RCC 7860 (cell line): ENCODE results near the gene AXIN2.

Source experiments
- DNase-seq: peaks from one replicate; pipeline ENCODE4 v3.0.0-alpha.2; 2015; ENCODE audit warnings: low spot score
- FAIRE-seq: peaks from 2 replicates; lab custom pipeline; 2012; peaks lifted over from hg19 to GRCh38; lab: Jason Lieb, UNC

The AXIN2 gene

DNA sequence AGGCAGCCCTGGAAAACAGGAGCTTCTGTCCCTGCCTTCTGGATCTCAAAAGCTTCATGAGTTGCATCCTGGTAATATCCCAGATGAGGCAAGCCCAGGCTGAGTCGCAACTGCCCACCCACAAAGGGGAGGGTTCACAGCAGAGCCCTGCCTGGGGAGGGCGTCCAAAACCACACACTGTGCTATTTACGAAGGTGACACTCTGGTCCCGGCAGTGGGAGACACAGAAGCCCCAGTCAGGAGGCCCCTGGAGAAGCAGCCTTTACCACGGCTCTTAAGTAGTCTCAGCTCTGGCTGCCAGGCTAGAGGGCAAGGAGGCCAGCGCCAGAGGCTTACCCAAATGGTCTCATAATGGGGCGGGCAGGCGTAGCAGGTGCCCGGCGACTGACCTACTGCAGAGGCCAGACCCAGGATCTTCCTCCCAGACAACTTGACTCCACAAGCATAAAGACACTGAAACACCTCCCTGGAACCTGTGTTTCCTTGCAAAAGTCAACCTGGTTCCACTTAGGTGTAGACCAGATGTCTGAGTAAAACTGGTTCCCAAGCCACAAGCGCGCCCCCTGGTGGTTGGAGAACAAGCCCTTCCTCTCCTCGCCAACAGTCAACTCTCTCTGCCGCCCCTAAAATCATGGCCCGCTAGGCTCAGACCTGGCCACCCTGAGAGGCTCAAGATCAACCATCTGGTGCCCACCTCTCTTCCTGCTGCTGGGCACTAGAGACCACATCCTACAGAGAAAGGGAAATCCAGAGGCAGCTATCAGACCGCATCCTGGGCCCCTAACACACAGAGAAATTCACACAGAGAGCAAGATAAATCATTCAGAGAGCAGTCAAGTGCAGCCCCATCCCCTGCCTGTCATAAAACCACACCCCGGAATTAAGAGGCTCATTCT, 5.2 kb downstream of the AXIN2 start:
- DNase-seq (no peak), FAIRE-seq (no peak)

DNA sequence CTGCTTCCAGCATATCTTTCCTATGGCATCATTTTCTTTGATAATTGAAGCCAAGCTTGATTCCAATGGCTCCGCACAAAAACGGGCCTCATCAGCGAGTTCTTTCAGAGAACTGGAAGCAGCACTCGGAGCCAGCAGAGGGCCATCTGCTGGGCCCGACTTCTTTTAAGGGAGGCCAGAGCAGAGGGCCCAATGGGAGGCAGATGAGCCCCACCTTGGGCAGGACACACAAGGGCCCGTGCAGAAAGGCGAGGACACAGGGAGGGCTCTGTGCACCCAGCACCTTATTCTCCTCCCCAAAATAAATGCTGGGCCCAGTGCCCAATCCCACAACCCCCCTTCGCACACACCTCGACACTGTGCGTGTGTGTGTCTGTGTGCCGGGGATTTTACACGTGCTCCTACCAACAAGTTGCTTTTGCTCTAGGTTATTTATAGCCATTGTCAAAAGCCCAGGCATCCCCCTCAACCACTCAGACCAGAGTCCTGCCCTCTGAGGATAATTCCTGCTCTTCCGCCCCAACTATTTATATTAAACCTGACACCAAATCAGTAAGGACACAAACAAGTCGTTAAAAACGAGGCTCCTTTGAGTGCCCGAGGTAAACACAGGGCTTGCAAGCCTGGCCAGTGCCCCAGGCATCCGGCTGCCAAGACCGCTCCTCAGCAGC, 6.8 kb downstream of the AXIN2 start:
- FAIRE-seq: no peak

GRCh38 chr17:65553646-65554552, 7.5 kb downstream of the AXIN2 start:
- FAIRE-seq (no peak), DNase-seq (no peak)

More for the DNA sequence above, 6.8 kb downstream of the AXIN2 start:
- DNase-seq: no peak

DNA sequence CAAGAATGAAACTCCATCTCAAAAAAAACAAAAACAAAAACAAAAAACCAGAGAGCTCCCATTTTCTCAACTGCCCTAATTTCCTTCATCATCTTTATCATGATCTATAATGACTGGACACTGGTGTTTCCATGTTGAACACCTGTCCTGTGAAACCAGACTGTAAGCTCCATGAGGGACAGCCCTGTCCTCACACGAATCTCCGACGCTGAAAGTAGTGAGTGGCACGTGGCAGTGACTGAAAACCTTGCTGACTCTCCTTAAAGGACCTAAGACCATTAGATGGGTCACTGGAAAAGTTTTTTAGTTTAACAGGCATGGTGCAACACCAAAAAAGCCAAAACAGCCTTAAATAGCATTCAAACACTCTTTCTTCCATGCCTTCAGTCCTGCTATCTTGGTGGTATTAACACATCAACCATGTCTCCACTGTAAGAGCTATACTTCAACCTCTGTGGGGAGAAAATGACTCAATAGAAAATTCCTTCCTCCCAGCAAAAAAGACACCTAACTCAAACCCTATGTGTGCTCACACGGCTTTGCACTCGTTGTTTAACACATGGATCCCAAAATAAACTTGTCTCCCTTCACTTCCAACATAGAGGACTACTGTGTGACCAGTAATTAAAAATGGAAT, 8.3 kb downstream of the AXIN2 start:
- FAIRE-seq: no peak
- peak; percentile 11 for DNase-seq

GRCh38 chr17:65552214-65552613, 9.2 kb downstream of the AXIN2 start:
- no peak for FAIRE-seq
- no peak for DNase-seq

DNA sequence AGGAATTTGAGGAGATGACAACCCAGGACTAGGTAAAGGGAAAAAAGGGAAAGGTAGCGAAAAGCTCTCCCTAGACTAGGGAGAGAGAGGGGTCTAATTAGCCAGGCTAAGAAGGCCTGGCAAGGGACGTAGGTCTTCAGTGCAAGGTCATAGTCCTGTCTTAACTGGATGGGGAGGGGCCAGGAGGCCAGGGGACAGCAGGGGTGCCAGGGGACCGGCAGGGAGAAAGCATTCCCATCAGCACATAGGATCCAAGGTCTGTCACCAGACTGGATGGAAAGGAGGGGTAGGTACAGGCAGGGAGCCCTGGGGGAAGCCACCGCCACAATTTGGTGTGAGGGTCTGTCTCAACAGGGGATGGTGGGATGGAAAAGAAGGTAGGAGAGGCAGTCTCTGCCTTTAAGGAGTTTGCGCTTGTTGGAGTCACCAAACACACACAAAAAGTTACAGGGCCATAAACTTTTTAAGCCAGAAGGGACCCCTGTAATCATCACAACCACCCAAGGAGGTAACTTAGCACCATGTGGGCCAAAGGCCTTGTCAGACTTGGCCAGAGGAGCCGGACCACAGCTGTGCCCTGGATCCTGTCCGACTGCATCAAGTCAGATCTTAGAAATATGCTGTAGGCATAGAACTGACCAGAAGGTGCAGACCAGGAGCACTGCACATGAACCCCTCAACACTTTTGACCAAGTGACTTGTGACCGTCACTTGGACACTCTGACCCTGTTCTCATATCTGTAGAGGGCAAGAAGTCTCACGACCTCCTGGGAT, 10.0 kb downstream of the AXIN2 start:
- no peak for FAIRE-seq
- no peak for DNase-seq

GRCh38 chr17:65550758-65551157, 10.7 kb downstream of the AXIN2 start:
- DNase-seq (no peak), FAIRE-seq (no peak)

- FAIRE-seq: no peak
- DNase-seq: no peak
Observed at GRCh38 chr17:65550075-65550662, 11.3 kb downstream of the AXIN2 start.

DNA sequence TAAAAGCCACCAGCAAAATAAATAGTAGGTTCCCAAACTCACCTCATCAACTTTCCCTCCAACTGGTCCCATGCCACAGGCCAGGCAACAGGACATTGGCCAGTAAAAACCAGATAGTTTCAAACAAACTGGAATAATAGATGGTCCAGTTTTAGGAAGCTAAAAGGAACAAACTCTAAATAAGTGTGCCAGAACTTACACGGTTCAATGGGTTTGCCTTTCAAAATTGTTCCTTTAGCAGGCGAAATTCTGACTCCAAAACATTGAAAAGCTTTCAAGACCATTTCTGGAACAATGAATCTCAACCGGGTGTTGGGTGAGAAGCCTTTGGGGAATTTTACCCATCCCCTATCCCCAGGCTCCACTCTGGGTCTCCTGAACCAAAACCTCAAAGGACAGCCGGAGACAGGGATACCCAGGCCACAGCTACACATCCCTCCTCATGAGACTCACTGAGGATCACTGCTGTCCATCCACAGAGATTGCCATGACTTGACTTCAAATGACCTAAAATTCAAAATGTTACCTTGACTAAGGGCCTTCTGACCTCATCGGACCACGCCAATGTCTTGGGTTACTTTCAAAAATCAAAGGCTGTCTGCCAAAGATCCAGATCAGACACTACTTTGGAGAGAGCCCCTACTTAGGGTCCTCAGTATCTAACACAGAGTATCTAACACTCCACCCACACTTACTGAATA, 13.0 kb downstream of the AXIN2 start:
- no peak for FAIRE-seq

GRCh38 chr17:65547253-65547670, 14.2 kb downstream of the AXIN2 start:
- FAIRE-seq (no peak), DNase-seq (no peak)

More for the DNA sequence above, 13.0 kb downstream of the AXIN2 start:
- DNase-seq: no peak

GRCh38 chr17:65546579-65546978, 14.9 kb downstream of the AXIN2 start:
- DNase-seq (no peak), FAIRE-seq (no peak)

- FAIRE-seq (no peak), DNase-seq (no peak)
Observed at GRCh38 chr17:65545705-65546523, 15.5 kb downstream of the AXIN2 start.

GRCh38 chr17:65544672-65545071, 16.8 kb downstream of the AXIN2 start:
- no peak for FAIRE-seq
- DNase-seq: no peak

GRCh38 chr17:65542610-65543009, 18.8 kb downstream of the AXIN2 start:
- FAIRE-seq (no peak), DNase-seq (no peak)

DNA sequence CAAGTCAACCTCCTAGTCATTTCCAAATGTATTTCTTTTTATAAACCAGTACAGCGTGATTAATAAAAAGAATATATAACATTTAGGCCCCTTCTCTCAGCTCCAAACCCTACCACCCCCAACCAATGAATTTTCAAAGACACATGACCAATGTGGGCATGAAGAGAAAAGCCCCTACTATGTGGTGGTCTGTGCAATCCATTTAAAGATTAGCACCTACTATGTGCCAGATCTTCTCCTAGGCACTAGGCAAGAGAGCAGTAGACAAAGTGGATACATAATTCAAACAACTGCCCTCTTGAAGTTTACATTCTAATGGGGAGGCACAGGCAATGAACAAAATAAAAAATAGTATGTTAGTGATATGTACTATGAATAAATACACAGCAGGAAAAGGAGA, 19.4 kb downstream of the AXIN2 start:
- DNase-seq (no peak), FAIRE-seq (no peak)

GRCh38 chr17:65541453-65541852, 20.0 kb downstream of the AXIN2 start:
- FAIRE-seq (no peak), DNase-seq (no peak)

- FAIRE-seq (no peak), DNase-seq (no peak)
Observed at GRCh38 chr17:65539630-65540266, 21.7 kb downstream of the AXIN2 start.
